Body of pancreas (tissue), 4 donors: Measurements from ENCODE around the gene NAGK.

Experiments
- CTCF ChIP-seq, 7 experiments: fragments of 450-650 bp in 4 of 7; fragments of 200-600 bp in 3 of 7; sonication (generic) in 3 of 7; IDR thresholded peaks; one replicate each; pipeline ENCODE4 v1.5.1; 2016 to 2019; ENCODE audit warnings: antibody characterized with exemption in 7 of 7
- POLR2A ChIP-seq, 3 donors: fragments of 450-650 bp; IDR thresholded peaks; one replicate each; pipeline ENCODE4 v1.6.1; 2016; ENCODE audit warnings: antibody characterized with exemption in 3 of 3, mild to moderate bottlenecking in 2 of 3

GRCh38 chr2:71067567-71068217, 756 bp upstream of the NAGK start:
- TF ChIP-seq POLR2A (IDR thresholded peaks at IDR 0.05) (no peak), CTCF (IDR thresholded peaks at IDR 0.05) (no peak)
